Trophoblast cell (in vitro differentiated cells and primary cell): ENCODE measurements around the gene FAM168A.

Experiments used
- DNase-seq, 2 donors: peaks; one replicate each; pipeline ENCODE4 v3.0.0-alpha.2; 2016
- H2AFZ ChIP-seq: 2 replicates; pipeline ENCODE4 v1.6.1; 2013; ENCODE audit warnings: low read length, moderate library complexity, mild to moderate bottlenecking; ENCODE audit not compliant: insufficient read depth, poor library complexity
- H2AK5ac ChIP-seq: 2 replicates; pipeline ENCODE4 v1.6.1; 2013; ENCODE audit warnings: mild to moderate bottlenecking, low read length
- H2BK120ac ChIP-seq: 2 replicates; pipeline ENCODE4 v1.6.1; 2013; ENCODE audit warnings: low read length, mild to moderate bottlenecking, moderate library complexity; ENCODE audit not compliant: insufficient read depth, poor library complexity
- H2BK12ac ChIP-seq: 2 replicates; pipeline ENCODE4 v1.6.1; 2013; ENCODE audit warnings: mild to moderate bottlenecking, low read length, moderate library complexity
- H2BK5ac ChIP-seq: 2 replicates; pipeline ENCODE4 v1.6.1; 2013; ENCODE audit warnings: low read length, low read depth, moderate library complexity, mild to moderate bottlenecking; ENCODE audit not compliant: poor library complexity
- H3K14ac ChIP-seq: 2 replicates; pipeline ENCODE4 v1.6.1; 2013; ENCODE audit warnings: mild to moderate bottlenecking, low read length
- H3K18ac ChIP-seq: 2 replicates; pipeline ENCODE4 v1.6.1; 2013; ENCODE audit warnings: mild to moderate bottlenecking, low read length
- H3K23ac ChIP-seq: 2 replicates; pipeline ENCODE4 v1.6.1; 2013; ENCODE audit warnings: low read length
- H3K27ac ChIP-seq: 2 replicates; pipeline ENCODE4 v1.5.1; 2013; ENCODE audit warnings: low read depth, mild to moderate bottlenecking, inconsistent platforms, low read length, moderate library complexity
- H3K27me3 ChIP-seq: 2 replicates; pipeline ENCODE4 v1.6.1; 2013; ENCODE audit warnings: inconsistent platforms, mild to moderate bottlenecking, low read length, moderate library complexity; ENCODE audit not compliant: insufficient read depth
- H3K36me3 ChIP-seq, 2 experiments: 1 replicate in 1 of 2; 2 replicates in 1 of 2; pipeline ENCODE4 v1.6.1; 2013; ENCODE audit warnings: low read length in 2 of 2, mild to moderate bottlenecking in 2 of 2, moderate library complexity in 1 of 2; ENCODE audit not compliant: insufficient read depth in 2 of 2, control insufficient read depth in 1 of 2
- H3K4ac ChIP-seq: 2 replicates; pipeline ENCODE4 v1.6.1; 2013; ENCODE audit warnings: low read depth, mild to moderate bottlenecking, low read length, moderate library complexity
- H3K4me1 ChIP-seq, 2 experiments: 1 replicate in 1 of 2; 2 replicates in 1 of 2; pipeline ENCODE4 v1.6.1; 2013; ENCODE audit warnings: low read length in 2 of 2, mild to moderate bottlenecking in 2 of 2, moderate library complexity in 1 of 2; ENCODE audit not compliant: insufficient read depth in 2 of 2, control insufficient read depth in 1 of 2
- H3K4me2 ChIP-seq: 2 replicates; pipeline ENCODE4 v1.6.1; 2013; ENCODE audit warnings: inconsistent platforms, mild to moderate bottlenecking, low read length, moderate library complexity
- H3K4me3 ChIP-seq: 2 replicates; pipeline ENCODE4 v1.5.1; 2013; ENCODE audit warnings: mild to moderate bottlenecking, low read depth, low read length, inconsistent platforms
- H3K79me1 ChIP-seq: one replicate; pipeline ENCODE4 v1.6.1; 2013; ENCODE audit warnings: low read length
- H3K79me2 ChIP-seq: 2 replicates; pipeline ENCODE4 v1.6.1; 2013; ENCODE audit warnings: low read length, mild to moderate bottlenecking; ENCODE audit not compliant: control insufficient read depth, insufficient read depth, poor library complexity
- H3K9ac ChIP-seq: 2 replicates; pipeline ENCODE4 v1.6.1; 2013; ENCODE audit warnings: mild to moderate bottlenecking, low read length
- H3K9me3 ChIP-seq: 2 replicates; pipeline ENCODE4 v1.6.1; 2013; ENCODE audit warnings: low read depth, mild to moderate bottlenecking, control low read depth, inconsistent platforms, low read length; ENCODE audit not compliant: insufficient read depth
- H4K12ac ChIP-seq: 2 replicates; pipeline ENCODE4 v1.6.1; 2013; ENCODE audit warnings: low read depth, mild to moderate bottlenecking, low read length, moderate library complexity
- H4K8ac ChIP-seq: 2 replicates; pipeline ENCODE4 v1.6.1; 2013; ENCODE audit warnings: low read depth, mild to moderate bottlenecking, low read length, moderate library complexity
- H4K91ac ChIP-seq: one replicate; pipeline ENCODE4 v1.6.1; 2013; ENCODE audit warnings: low read depth, mild to moderate bottlenecking, low read length, moderate library complexity
- WGBS: extraction: QIAGEN DNeasy Blood & Tissue Kit; methylation state at CpG from one replicate; pipeline ENCODE4 v1.1.7; 2013; ENCODE audit warnings: missing lambda C conversion rate; ENCODE audit not compliant: insufficient read length, insufficient coverage; ENCODE audit errors: extremely low coverage; 5-methylcytosine and 5-hydroxymethylcytosine counted together

Gene FAM168A

GRCh38 chr11:73498343-73498742, 99.6 kb downstream of the FAM168A start:
- no peak overlapping the region for H4K8ac ChIP-seq
- H2AK5ac ChIP-seq, result no peak overlapping the region
- H3K27ac ChIP-seq, result no peak overlapping the region
- H2BK12ac ChIP-seq, result no peak overlapping the region
- no peak overlapping the region for H2BK120ac ChIP-seq
- H3K4ac ChIP-seq, result no peak overlapping the region
- H3K18ac ChIP-seq, result no peak overlapping the region
- no peak overlapping the region for H3K14ac ChIP-seq
- no peak overlapping the region for H3K4me2 ChIP-seq
- peaks cover 6 to 8% of the 10 kb centered on the region in 2 experiments for H3K4me1 ChIP-seq
- no peaks in the 10 kb centered on the region for H3K9me3 ChIP-seq
- H3K9ac ChIP-seq, result no peak overlapping the region
- H2BK5ac ChIP-seq, result no peak overlapping the region
- H3K4me3 ChIP-seq, result no peak overlapping the region
- WGBS, result no CpG with 5 or more reads among the region's 6 CpGs
- H4K12ac ChIP-seq, result no peak overlapping the region
- peaks cover 2% of the 10 kb centered on the region for H3K79me1 ChIP-seq
- H3K79me2 ChIP-seq, result no peaks in the 10 kb centered on the region
- DNase-seq, result no peak
- H3K36me3 ChIP-seq, result no peaks in the 10 kb centered on the region
- H3K23ac ChIP-seq, result no peak overlapping the region
- no peak overlapping the region for H4K91ac ChIP-seq
- no peaks in the 10 kb centered on the region for H3K27me3 ChIP-seq
- H2AFZ ChIP-seq, result peak overlapping the region; percentile 39

GRCh38 chr11:73496134-73496533, 101.8 kb downstream of the FAM168A start:
- no CpG with 5 or more reads among the region's 6 CpGs for WGBS
- no peak for DNase-seq
- Histone ChIP-seq H3K9me3 (no peaks in the 10 kb centered on the region), H3K4me2 (no peak overlapping the region), H2BK120ac (no peak overlapping the region), H2BK12ac (no peak overlapping the region), H3K79me2 (no peaks in the 10 kb centered on the region), H3K4me1 (peaks cover 6 to 8% of the 10 kb centered on the region in 2 experiments), H4K8ac (no peak overlapping the region), H4K12ac (no peak overlapping the region), H2AFZ (no peak overlapping the region), H3K4ac (no peak overlapping the region), H3K27me3 (no peaks in the 10 kb centered on the region), H2AK5ac (no peak overlapping the region), H3K18ac (no peak overlapping the region), H3K4me3 (no peak overlapping the region), H2BK5ac (no peak overlapping the region), H3K9ac (no peak overlapping the region), H4K91ac (no peak overlapping the region), H3K14ac (no peak overlapping the region), H3K27ac (no peak overlapping the region), H3K23ac (no peak overlapping the region), H3K36me3 (no peaks in the 10 kb centered on the region), H3K79me1 (peaks cover 2% of the 10 kb centered on the region)

GRCh38 chr11:73495731-73496130, 102.2 kb downstream of the FAM168A start:
- Histone ChIP-seq H4K12ac (no peak overlapping the region), H2AK5ac (no peak overlapping the region), H2BK5ac (no peak overlapping the region), H2AFZ (no peak overlapping the region), H3K9me3 (no peaks in the 10 kb centered on the region), H3K27ac (no peak overlapping the region), H3K18ac (no peak overlapping the region), H3K79me2 (no peaks in the 10 kb centered on the region), H2BK12ac (no peak overlapping the region), H3K36me3 (no peaks in the 10 kb centered on the region), H3K79me1 (peaks cover 2% of the 10 kb centered on the region), H3K4ac (no peak overlapping the region), H4K8ac (no peak overlapping the region), H3K4me1 (peaks cover 6 to 8% of the 10 kb centered on the region in 2 experiments), H3K9ac (no peak overlapping the region), H4K91ac (no peak overlapping the region), H3K4me2 (no peak overlapping the region), H3K23ac (no peak overlapping the region), H3K14ac (no peak overlapping the region), H2BK120ac (no peak overlapping the region), H3K27me3 (no peaks in the 10 kb centered on the region), H3K4me3 (no peak overlapping the region)
- WGBS, result no CpG with 5 or more reads among the region's 2 CpGs
- DNase-seq, result no peak

- Histone ChIP-seq H2AFZ (no peak overlapping the region), H4K12ac (no peak overlapping the region), H2BK12ac (no peak overlapping the region), H3K9ac (no peak overlapping the region), H4K8ac (peak overlapping the region; percentile 19), H3K27ac (no peak overlapping the region), H3K27me3 (no peaks in the 10 kb centered on the region), H3K14ac (no peak overlapping the region), H3K4me1 (peaks cover 6 to 8% of the 10 kb centered on the region in 2 experiments), H3K4me2 (no peak overlapping the region), H3K36me3 (no peaks in the 10 kb centered on the region), H2BK5ac (peak overlapping the region; percentile 40), H3K4me3 (no peak overlapping the region), H3K79me1 (peaks cover 2% of the 10 kb centered on the region), H2BK120ac (no peak overlapping the region), H4K91ac (no peak overlapping the region), H3K4ac (no peak overlapping the region), H3K9me3 (no peaks in the 10 kb centered on the region), H3K23ac (no peak overlapping the region), H3K18ac (peak overlapping the region; percentile 71), H2AK5ac (no peak overlapping the region), H3K79me2 (no peaks in the 10 kb centered on the region)
- WGBS, result no CpG with 5 or more reads among the region's 1 CpG
- DNase-seq, result peak; percentile 63 to 82
These were observed 103.8 kb downstream of the FAM168A start for GRCh38 chr11:73493956-73494598.
